Stimulated activated naive CD8-positive, alpha-beta T cell treated with anti-CD3 and anti-CD28 coated beads, Interleukin-15, amount 100 ng/mL, for 72 hours (primary cell): Measurements from ENCODE around the gene ACP4.
A peak's percentile ranks its signal among the peaks of the same experiment; 100 is the strongest.

Experiments
- ATAC-seq: fragments of 150-1000 bp; cut with Tn5 transposase; 2 replicates; pipeline ENCODE4 v1.10.0; 2021; ENCODE audit warnings: mild to moderate bottlenecking, moderate library complexity
- DNase-seq, 2 donors: peaks; one replicate each; pipeline ENCODE4 v3.0.0; 2021 to 2022
- H3K27ac Mint-ChIP-seq, 2 donors: one replicate each; pipeline ENCODE4 v1.8.0; 2022; ENCODE audit warnings: mild to moderate bottlenecking in 2 of 2, mixed read lengths in 2 of 2, moderate library complexity in 2 of 2
- H3K27me3 Mint-ChIP-seq: one replicate; pipeline ENCODE4 v1.8.0; 2022; ENCODE audit warnings: mixed read lengths
- H3K4me1 Mint-ChIP-seq: one replicate; pipeline ENCODE4 v1.8.0; 2022; ENCODE audit warnings: mild to moderate bottlenecking, mixed read lengths
- H3K4me3 Mint-ChIP-seq, 2 donors: one replicate each; pipeline ENCODE4 v1.8.0; 2022; ENCODE audit warnings: mild to moderate bottlenecking in 2 of 2, mixed read lengths in 2 of 2, moderate library complexity in 1 of 2
- H3K9me3 Mint-ChIP-seq, 2 donors: one replicate each; pipeline ENCODE4 v1.8.0; 2022; ENCODE audit warnings: mixed read lengths in 2 of 2

The ACP4 gene

GRCh38 chr19:50821248-50821612 is 31.0 kb downstream of the ACP4 start:
- Mint-ChIP-seq H3K4me3 (peak overlapping the region in 1 of 2 donors; percentile 31), H3K9me3 (no peaks in the 10 kb centered on the region), H3K27ac (no peak overlapping the region), H3K4me1 (peaks cover 54% of the 10 kb centered on the region), H3K27me3 (peaks cover 80% of the 10 kb centered on the region)
- ATAC-seq (no peak), DNase-seq (no peak)

GRCh38 chr19:50821622-50822021 is 31.4 kb downstream of the ACP4 start:
- DNase-seq (no peak), ATAC-seq (no peak)
- H3K9me3 Mint-ChIP-seq = no peaks in the 10 kb centered on the region
- H3K4me1 Mint-ChIP-seq = peaks cover 50% of the 10 kb centered on the region
- H3K27ac Mint-ChIP-seq = no peak overlapping the region
- no peak overlapping the region for H3K4me3 Mint-ChIP-seq
- H3K27me3 Mint-ChIP-seq = peaks cover 80% of the 10 kb centered on the region

- Mint-ChIP-seq H3K4me3 (no peak overlapping the region), H3K4me1 (peaks cover 39% of the 10 kb centered on the region), H3K27me3 (peaks cover 82% of the 10 kb centered on the region), H3K9me3 (no peaks in the 10 kb centered on the region), H3K27ac (no peak overlapping the region)
- DNase-seq (no peak), ATAC-seq (no peak)
Observed at GRCh38 chr19:50822661-50823208, 32.5 kb downstream of the ACP4 start.

- Mint-ChIP-seq H3K27me3 (peaks cover 84% of the 10 kb centered on the region), H3K4me1 (peaks cover 31% of the 10 kb centered on the region), H3K4me3 (no peak within 1 kb of the TSS), H3K27ac (no peak within 1 kb of the TSS), H3K9me3 (no peaks in the 10 kb centered on the region)
- ATAC-seq = no peak
- no peak for DNase-seq
Observed at GRCh38 chr19:50823389-50824042, 33.3 kb downstream of the ACP4 start, which contains the start of gene KLK1. Gene KLK1, minus strand, starts transcription at chr19:50823787. Its CDS starts 39 bp downstream, at chr19:50823748.

GRCh38 chr19:50826492-50827240 is 36.5 kb downstream of the ACP4 start:
- ATAC-seq = no peak
- no peaks in the 10 kb centered on the region for H3K4me1 Mint-ChIP-seq
- no peak overlapping the region for H3K4me3 Mint-ChIP-seq
- no peak for DNase-seq
- H3K9me3 Mint-ChIP-seq = no peaks in the 10 kb centered on the region
- no peak overlapping the region for H3K27ac Mint-ChIP-seq
- H3K27me3 Mint-ChIP-seq = peaks cover 63% of the 10 kb centered on the region

GRCh38 chr19:50827476-50827875 is 37.3 kb downstream of the ACP4 start:
- Mint-ChIP-seq H3K4me1 (no peaks in the 10 kb centered on the region), H3K27me3 (peaks cover 63% of the 10 kb centered on the region), H3K4me3 (no peak overlapping the region)

GRCh38 chr19:50829801-50830200 is 39.6 kb downstream of the ACP4 start:
- ATAC-seq = no peak
- H3K27ac Mint-ChIP-seq = no peak overlapping the region
- no peak overlapping the region for H3K4me3 Mint-ChIP-seq
- H3K4me1 Mint-ChIP-seq = no peaks in the 10 kb centered on the region
- peaks cover 67% of the 10 kb centered on the region for H3K27me3 Mint-ChIP-seq
- H3K9me3 Mint-ChIP-seq = no peaks in the 10 kb centered on the region
- no peak for DNase-seq

More at GRCh38 chr19:50827476-50827875, 37.3 kb downstream of the ACP4 start:
- DNase-seq (no peak), ATAC-seq (no peak)
- Mint-ChIP-seq H3K9me3 (no peaks in the 10 kb centered on the region), H3K27ac (no peak overlapping the region)

GRCh38 chr19:50830266-50831025 is 40.2 kb downstream of the ACP4 start:
- ATAC-seq = no peak
- Mint-ChIP-seq H3K9me3 (no peaks in the 10 kb centered on the region), H3K4me3 (no peak overlapping the region), H3K27ac (no peak overlapping the region), H3K4me1 (peaks cover 5% of the 10 kb centered on the region), H3K27me3 (peaks cover 73% of the 10 kb centered on the region)
- DNase-seq = no peak

GRCh38 chr19:50831026-50831396 is 40.8 kb downstream of the ACP4 start:
- peaks cover 76% of the 10 kb centered on the region for H3K27me3 Mint-ChIP-seq
- ATAC-seq = no peak

GRCh38 chr19:50832666-50833065 is 42.5 kb downstream of the ACP4 start:
- H3K4me3 Mint-ChIP-seq = no peak overlapping the region
- DNase-seq (no peak), ATAC-seq (no peak)
- H3K4me1 Mint-ChIP-seq = peaks cover 20% of the 10 kb centered on the region
- H3K27ac Mint-ChIP-seq = no peak overlapping the region
- peaks cover 76% of the 10 kb centered on the region for H3K27me3 Mint-ChIP-seq
- no peaks in the 10 kb centered on the region for H3K9me3 Mint-ChIP-seq

More at GRCh38 chr19:50831026-50831396, 40.8 kb downstream of the ACP4 start:
- Mint-ChIP-seq H3K27ac (no peak overlapping the region), H3K4me3 (no peak overlapping the region), H3K4me1 (peaks cover 10% of the 10 kb centered on the region), H3K9me3 (no peaks in the 10 kb centered on the region)
- no peak for DNase-seq

GRCh38 chr19:50833117-50833801 is 43.0 kb downstream of the ACP4 start, which contains the start of gene KLK15:
Gene KLK15, minus strand, starts transcription at chr19:50833574. Its CDS starts 2,082 bp downstream, at chr19:50831492.
- H3K9me3 Mint-ChIP-seq = no peaks in the 10 kb centered on the region
- ATAC-seq = no peak
- no peak within 1 kb of the TSS for H3K27ac Mint-ChIP-seq
- peaks cover 24% of the 10 kb centered on the region for H3K4me1 Mint-ChIP-seq
- peaks cover 76% of the 10 kb centered on the region for H3K27me3 Mint-ChIP-seq
- DNase-seq = no peak
- H3K4me3 Mint-ChIP-seq = no peak within 1 kb of the TSS

- H3K27ac Mint-ChIP-seq = no peak overlapping the region
- H3K4me3 Mint-ChIP-seq = no peak overlapping the region
- no peaks in the 10 kb centered on the region for H3K9me3 Mint-ChIP-seq
- peaks cover 81% of the 10 kb centered on the region for H3K27me3 Mint-ChIP-seq
- peaks cover 26% of the 10 kb centered on the region for H3K4me1 Mint-ChIP-seq
- ATAC-seq (no peak), DNase-seq (no peak)
Observed at GRCh38 chr19:50833802-50834167, 43.6 kb downstream of the ACP4 start.

GRCh38 chr19:50835103-50835784 is 45.0 kb downstream of the ACP4 start:
- no peaks in the 10 kb centered on the region for H3K9me3 Mint-ChIP-seq
- no peak for ATAC-seq
- H3K4me3 Mint-ChIP-seq = peak overlapping the region; percentile 78 to 85
- DNase-seq = no peak
- peak overlapping the region in 1 of 2 donors; percentile 83 for H3K27ac Mint-ChIP-seq
- H3K4me1 Mint-ChIP-seq = peaks cover 26% of the 10 kb centered on the region
- H3K27me3 Mint-ChIP-seq = peaks cover 94% of the 10 kb centered on the region

- H3K27ac Mint-ChIP-seq = peak overlapping the region in 1 of 2 donors; percentile 83
Observed at GRCh38 chr19:50835785-50836542, 45.7 kb downstream of the ACP4 start.

More at GRCh38 chr19:50835785-50836542, 45.7 kb downstream of the ACP4 start:
- peak; percentile 94 for ATAC-seq
- H3K9me3 Mint-ChIP-seq = no peaks in the 10 kb centered on the region
- peak; percentile 68 to 73 for DNase-seq
- H3K4me3 Mint-ChIP-seq = peak overlapping the region; percentile 78 to 85
- H3K27me3 Mint-ChIP-seq = peaks cover 92% of the 10 kb centered on the region
- peaks cover 26% of the 10 kb centered on the region for H3K4me1 Mint-ChIP-seq
